HCT116 (cell line): ENCODE results near the gene ROR2.

Experiments
- CBX3 ChIP-seq: IDR thresholded peaks from 2 replicates; pipeline ENCODE4 v1.6.1; 2012; ENCODE audit warnings: low read depth
- CEBPB ChIP-seq: IDR thresholded peaks from 2 replicates; pipeline ENCODE4 v1.6.1; 2012; ENCODE audit warnings: low read depth
- EGR1 ChIP-seq: IDR thresholded peaks from 2 replicates; pipeline ENCODE4 v1.6.1; 2012; ENCODE audit warnings: low read depth
- POLR2A ChIP-seq: IDR thresholded peaks from 2 replicates; pipeline ENCODE4 v1.7.0; 2011; ENCODE audit warnings: borderline replicate concordance; ENCODE audit not compliant: insufficient read depth, insufficient read length; ENCODE audit errors: extremely low read depth
- RAD21 ChIP-seq: IDR thresholded peaks from 2 replicates; pipeline ENCODE4 v1.6.1; 2012; ENCODE audit warnings: low read depth, mild to moderate bottlenecking
- YY1 ChIP-seq: IDR thresholded peaks from 2 replicates; pipeline ENCODE4 v1.6.1; 2011; ENCODE audit warnings: low read length, low read depth, moderate library complexity, mild to moderate bottlenecking; ENCODE audit not compliant: insufficient replicate concordance; ENCODE audit errors: extremely low read depth
- ZNF274 ChIP-seq: fragments of 200-500 bp; sonication (Bioruptor generic); IDR thresholded peaks from 2 replicates; pipeline ENCODE4 v1.6.1; 2014; ENCODE audit warnings: mild to moderate bottlenecking, low read depth, low read length, inconsistent platforms
- TF ChIP-seq, protein P1 (sequence below): IDR thresholded peaks from 2 replicates; pipeline ENCODE4 v1.6.1; 2012
- TF ChIP-seq, protein P2 (sequence below), 3 experiments: fragments of 200-600 bp in 1 of 3; sonication (generic) in 1 of 3; IDR thresholded peaks in 2 of 3; conservative IDR thresholded peaks in 1 of 3; 2 replicates each; pipeline ENCODE4 v1.5.1; 2012 to 2017; ENCODE audit warnings: low read depth in 2 of 3, low read length in 2 of 3, antibody characterized with exemption in 1 of 3, borderline replicate concordance in 1 of 3, control low read depth in 1 of 3, mild to moderate bottlenecking in 1 of 3, mixed read lengths in 1 of 3, mixed run types in 1 of 3, moderate library complexity in 1 of 3; ENCODE audit not compliant: insufficient read depth in 1 of 3
- TF ChIP-seq, protein P3 (sequence below): IDR thresholded peaks from 2 replicates; pipeline ENCODE4 v1.6.1; 2012; ENCODE audit warnings: low read depth
- TF ChIP-seq, protein P4 (sequence below): IDR thresholded peaks from 2 replicates; pipeline ENCODE4 v1.6.1; 2012

DNA sequence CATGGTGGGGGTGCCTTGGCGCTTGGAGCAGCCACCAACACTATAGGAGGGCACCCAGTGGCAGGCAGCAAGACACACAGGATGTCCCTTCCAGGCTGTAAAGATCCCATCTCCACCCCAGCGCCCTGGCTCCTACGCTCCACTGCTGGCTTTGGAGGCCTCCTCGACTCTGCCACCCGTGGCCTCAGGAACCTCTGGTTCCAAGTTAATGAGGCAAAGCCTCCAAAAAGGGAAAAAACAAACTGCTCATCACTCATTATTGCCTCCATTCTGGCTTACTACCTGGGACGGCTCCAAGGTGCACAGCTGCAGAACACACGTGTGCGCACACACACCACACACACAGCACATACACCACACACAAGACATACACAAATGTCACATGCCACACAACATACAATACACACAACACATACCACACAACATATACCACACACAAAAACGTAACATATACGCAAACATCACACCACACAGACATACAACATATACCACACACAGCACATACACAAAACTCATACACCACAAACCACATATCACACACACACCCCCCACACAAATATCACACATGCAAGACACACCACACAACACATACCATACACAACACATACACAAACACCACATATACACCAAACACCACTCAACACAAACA is 45.3 kb downstream of the ROR2 start:
- TF ChIP-seq CEBPB, result no peak
- TF ChIP-seq, protein P1, sequence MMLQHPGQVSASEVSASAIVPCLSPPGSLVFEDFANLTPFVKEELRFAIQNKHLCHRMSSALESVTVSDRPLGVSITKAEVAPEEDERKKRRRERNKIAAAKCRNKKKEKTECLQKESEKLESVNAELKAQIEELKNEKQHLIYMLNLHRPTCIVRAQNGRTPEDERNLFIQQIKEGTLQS, result no peak
- TF ChIP-seq, protein P2, sequence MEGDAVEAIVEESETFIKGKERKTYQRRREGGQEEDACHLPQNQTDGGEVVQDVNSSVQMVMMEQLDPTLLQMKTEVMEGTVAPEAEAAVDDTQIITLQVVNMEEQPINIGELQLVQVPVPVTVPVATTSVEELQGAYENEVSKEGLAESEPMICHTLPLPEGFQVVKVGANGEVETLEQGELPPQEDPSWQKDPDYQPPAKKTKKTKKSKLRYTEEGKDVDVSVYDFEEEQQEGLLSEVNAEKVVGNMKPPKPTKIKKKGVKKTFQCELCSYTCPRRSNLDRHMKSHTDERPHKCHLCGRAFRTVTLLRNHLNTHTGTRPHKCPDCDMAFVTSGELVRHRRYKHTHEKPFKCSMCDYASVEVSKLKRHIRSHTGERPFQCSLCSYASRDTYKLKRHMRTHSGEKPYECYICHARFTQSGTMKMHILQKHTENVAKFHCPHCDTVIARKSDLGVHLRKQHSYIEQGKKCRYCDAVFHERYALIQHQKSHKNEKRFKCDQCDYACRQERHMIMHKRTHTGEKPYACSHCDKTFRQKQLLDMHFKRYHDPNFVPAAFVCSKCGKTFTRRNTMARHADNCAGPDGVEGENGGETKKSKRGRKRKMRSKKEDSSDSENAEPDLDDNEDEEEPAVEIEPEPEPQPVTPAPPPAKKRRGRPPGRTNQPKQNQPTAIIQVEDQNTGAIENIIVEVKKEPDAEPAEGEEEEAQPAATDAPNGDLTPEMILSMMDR (IDR thresholded peaks at IDR 0.05 in 2 of 3, conservative IDR thresholded peaks at IDR 0.05 in 1 of 3; ENCODE audit: borderline replicate concordance in 1 of 3, insufficient read depth in 1 of 3, low read depth in 2 of 3, low read length in 2 of 3), result no peak
- TF ChIP-seq RAD21, result no peak
- TF ChIP-seq ZNF274, result no peak
- TF ChIP-seq, protein P3, sequence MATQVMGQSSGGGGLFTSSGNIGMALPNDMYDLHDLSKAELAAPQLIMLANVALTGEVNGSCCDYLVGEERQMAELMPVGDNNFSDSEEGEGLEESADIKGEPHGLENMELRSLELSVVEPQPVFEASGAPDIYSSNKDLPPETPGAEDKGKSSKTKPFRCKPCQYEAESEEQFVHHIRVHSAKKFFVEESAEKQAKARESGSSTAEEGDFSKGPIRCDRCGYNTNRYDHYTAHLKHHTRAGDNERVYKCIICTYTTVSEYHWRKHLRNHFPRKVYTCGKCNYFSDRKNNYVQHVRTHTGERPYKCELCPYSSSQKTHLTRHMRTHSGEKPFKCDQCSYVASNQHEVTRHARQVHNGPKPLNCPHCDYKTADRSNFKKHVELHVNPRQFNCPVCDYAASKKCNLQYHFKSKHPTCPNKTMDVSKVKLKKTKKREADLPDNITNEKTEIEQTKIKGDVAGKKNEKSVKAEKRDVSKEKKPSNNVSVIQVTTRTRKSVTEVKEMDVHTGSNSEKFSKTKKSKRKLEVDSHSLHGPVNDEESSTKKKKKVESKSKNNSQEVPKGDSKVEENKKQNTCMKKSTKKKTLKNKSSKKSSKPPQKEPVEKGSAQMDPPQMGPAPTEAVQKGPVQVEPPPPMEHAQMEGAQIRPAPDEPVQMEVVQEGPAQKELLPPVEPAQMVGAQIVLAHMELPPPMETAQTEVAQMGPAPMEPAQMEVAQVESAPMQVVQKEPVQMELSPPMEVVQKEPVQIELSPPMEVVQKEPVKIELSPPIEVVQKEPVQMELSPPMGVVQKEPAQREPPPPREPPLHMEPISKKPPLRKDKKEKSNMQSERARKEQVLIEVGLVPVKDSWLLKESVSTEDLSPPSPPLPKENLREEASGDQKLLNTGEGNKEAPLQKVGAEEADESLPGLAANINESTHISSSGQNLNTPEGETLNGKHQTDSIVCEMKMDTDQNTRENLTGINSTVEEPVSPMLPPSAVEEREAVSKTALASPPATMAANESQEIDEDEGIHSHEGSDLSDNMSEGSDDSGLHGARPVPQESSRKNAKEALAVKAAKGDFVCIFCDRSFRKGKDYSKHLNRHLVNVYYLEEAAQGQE, result no peak
- TF ChIP-seq, protein P4, sequence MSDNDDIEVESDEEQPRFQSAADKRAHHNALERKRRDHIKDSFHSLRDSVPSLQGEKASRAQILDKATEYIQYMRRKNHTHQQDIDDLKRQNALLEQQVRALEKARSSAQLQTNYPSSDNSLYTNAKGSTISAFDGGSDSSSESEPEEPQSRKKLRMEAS, result no peak
- TF ChIP-seq POLR2A, result no peak
- TF ChIP-seq EGR1, result no peak
- no peak for TF ChIP-seq CBX3
- no peak for TF ChIP-seq YY1
